ENCODE results near the gene APBB2. TPM values are rescaled to one million over a fixed set of nuclear protein-coding genes. Genes with fewer than 3 reads are reported as not detected.

Gene APBB2
- total and polyA plus RNA-seq, 2 of the 8 experiments (the other 6 are each of a cell fraction or from before 2014, with no cell fraction given): 58.7 to 59.4 TPM

- TF ChIP-seq, protein P1, sequence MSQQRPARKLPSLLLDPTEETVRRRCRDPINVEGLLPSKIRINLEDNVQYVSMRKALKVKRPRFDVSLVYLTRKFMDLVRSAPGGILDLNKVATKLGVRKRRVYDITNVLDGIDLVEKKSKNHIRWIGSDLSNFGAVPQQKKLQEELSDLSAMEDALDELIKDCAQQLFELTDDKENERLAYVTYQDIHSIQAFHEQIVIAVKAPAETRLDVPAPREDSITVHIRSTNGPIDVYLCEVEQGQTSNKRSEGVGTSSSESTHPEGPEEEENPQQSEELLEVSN (IDR thresholded peaks at IDR 0.05): no peak
- peak; percentile 51; the same call in 1 of the 2 replicates for TF ChIP-seq POLR2AphosphoS5 (IDR thresholded peaks at IDR 0.05; ENCODE audit: low read depth, low read length)
- peak; percentile 65; the same call in 1 of the 2 replicates for TF ChIP-seq MAX (IDR thresholded peaks at IDR 0.05)
- TF ChIP-seq POLR2A (IDR thresholded peaks at IDR 0.05; ENCODE audit: control extremely low read depth in 1 of 2, low read depth in 2 of 2, low read length in 2 of 2): no peak
- no peak for TF ChIP-seq SIRT6 (IDR thresholded peaks at IDR 0.05; ENCODE audit: low read length)
- TF ChIP-seq TAF1 (IDR thresholded peaks at IDR 0.05; ENCODE audit: low read depth, low read length): 0 out of 2 replicates have a peak, but pooled peaks have one; percentile 44
- TF ChIP-seq RBBP5 (IDR thresholded peaks at IDR 0.05; ENCODE audit: borderline replicate concordance, low read depth, low read length): no peak
Measured at GRCh38 chr4:40840985-40841571, 373.3 kb downstream of the APBB2 start (continued).

Data from H1 (cell line).